ENCODE measurements around the gene SRD5A1.
A peak's percentile ranks its signal among the peaks of the same experiment; 100 is the strongest.

Gene SRD5A1

DNA sequence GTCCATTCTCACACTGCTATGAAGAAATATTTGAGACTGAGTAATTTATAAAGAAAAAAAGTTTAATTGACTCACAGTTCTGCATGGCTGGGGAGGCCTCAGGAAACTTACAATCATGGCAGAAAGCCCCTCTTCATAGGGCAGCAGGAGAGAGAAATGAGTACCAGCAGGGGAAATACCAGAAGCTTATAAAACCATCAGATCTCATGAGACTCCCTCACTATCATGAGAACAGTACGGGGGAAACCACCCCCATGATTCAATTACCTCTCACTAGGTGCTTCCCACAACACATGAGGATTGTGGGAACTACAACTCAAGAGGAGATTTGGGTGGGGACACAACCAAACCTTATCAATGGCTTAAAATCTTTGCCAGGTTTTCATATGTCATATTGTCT is 59.7 kb downstream of the SRD5A1 start:
- no peak for DNase-seq

DNA sequence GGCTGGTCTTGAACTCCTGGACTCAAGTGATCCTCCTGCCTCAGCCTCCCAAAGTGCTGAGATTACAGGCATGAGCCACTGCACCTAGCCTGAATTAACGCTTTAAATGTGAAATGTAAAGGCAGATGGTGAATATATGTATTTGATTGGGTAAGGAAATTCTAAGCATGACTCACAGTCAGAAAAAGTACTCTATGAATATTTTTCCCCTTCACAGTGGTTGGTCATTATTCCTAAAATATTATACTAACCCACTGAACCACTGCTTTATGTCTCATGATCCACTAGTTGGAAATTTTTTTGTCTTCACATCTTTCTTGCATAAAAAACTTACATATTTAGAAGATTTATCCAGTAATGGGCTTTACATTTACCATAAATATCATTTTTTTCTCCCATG is 65.5 kb downstream of the SRD5A1 start:
- DNase-seq = no peak

DNA sequence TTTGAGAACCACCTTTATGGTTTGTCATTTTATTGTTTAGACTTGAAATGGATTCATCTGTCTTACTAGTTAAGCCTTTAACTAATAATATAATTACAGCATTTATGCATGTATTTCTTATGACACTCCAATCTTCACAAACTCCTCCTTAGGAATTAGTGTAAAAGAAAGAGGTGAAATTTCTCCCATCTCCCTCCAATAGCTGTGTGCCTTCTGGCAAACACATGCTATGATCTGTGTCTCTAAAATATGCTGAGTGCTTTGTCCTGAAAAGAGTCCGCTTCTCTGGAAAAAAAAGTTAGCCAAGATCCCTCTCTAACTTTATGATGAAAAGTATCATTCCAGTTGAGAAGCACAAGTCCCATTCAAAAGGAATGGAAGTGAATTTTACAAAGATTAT is 66.1 kb downstream of the SRD5A1 start:
- no peak for DNase-seq

DNA sequence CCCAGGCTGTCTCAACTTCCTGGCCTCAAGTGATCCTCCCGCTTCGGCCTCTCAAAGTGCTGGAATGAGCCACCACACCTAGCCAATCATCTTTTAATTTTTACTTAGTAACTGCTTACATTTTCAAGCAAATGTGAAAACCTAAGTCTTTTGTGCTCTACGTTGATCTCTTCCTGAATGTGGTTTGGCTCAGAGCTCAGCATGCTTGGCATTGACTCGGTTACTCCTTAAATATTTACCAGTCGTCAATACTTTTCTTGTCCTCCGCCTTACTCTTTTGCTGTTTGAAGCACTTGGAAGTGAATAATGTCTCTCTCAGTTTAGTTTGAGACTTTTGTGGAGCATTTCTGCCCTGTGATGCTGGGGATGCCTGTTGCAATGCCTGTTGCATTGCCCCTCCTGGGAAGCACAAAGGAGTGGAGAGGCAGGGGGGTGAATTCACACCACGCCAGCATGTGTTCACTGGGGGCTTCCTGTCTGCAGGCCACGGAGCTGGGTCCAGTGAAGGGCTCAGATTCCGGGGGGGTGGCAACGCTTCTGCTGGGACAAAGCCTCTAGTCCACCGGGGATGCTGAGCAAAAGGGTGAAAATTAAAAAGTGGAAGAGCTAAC is 66.9 kb downstream of the SRD5A1 start:
- no peak for DNase-seq

DNA sequence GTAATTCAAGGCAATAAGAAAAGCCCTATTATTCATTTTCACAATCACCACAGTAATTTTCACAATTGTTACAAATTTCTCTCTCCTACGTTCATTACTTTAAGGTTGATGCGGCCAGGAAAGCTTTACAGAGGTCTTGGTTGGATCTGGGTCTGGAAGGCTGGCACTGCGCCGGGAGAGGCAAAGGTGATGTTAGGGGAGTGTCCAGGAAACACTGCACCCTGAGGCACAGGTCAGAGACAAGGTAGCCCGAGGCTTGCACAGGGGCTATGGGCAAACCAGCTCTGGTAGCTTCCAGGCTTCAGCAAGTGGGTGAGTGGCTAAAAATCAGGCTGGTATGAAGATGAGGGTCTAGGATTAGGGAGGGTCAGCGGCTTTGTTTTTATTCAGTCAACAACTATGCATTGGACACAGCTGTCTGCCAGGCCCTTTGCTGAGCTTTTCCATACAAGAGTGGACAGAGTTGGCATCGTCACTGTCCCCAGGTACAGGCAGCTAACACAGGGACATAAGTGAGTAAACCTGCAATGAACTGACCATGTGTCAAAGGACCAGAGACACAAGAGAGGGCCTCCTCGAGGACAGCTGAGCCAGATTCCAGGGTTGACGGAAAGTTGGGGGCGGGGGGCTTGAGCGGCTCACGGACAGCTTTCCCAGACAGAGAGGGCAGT is 67.6 kb downstream of the SRD5A1 start:
- no peak for DNase-seq

DNA sequence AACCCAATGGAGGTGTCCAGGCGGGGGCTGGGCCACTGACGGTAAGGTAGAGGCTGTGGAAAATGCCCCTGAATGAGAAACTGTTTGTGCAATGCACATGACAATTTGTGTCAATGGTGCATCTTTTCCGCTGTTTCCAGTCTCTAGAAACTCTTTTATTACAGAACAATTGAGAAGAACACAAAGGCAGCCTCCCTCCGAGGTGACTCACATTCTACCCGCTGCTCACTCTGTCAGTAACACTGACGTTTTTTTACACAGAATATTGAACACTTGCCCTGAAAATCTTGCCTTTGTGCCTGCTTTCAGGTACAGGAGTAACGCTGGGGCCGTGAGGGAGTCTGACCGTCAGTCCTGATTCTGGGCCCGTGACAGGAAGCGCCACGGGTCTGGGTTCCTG is 68.3 kb downstream of the SRD5A1 start:
- no peak for DNase-seq

DNA sequence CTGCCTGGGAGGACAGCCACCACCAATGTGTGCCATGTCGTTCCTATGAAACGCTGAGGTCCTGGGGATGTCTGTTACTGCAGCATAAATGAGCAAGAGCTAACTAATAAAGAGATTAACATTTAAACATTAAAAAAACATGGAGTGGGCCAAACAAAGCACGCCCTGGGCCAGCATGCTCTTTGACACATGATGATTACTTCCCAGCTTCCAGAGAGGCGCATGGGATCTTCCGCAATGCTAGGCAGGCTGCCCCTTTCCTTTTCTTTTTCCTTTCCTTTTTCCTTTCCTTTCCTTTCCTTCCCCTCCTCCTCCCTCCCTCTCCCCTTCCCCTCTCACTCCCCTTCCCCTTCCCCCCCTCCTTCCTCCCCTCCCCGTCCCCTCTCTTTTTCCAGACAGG is 69.4 kb downstream of the SRD5A1 start:
- DNase-seq = no peak

DNA sequence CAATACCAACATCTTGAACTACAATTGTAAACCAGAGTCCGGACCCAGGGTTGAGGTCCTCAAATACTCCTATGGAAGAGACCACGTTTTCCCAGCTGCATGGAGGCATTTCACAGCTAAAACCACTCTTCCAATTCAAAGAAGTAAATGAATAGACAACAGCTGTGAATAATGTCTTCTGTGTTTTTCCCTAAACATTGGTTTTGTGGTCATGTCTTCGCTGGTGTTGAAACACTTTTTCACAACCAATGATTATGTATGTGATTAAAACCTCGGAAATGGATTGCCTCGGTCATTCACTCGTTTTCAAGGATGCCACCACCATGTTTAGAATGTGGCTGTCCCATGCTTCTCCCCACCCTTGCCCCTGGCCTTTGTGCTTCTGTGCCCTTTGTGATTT is 70.6 kb downstream of the SRD5A1 start:
- no peak for DNase-seq

DNA sequence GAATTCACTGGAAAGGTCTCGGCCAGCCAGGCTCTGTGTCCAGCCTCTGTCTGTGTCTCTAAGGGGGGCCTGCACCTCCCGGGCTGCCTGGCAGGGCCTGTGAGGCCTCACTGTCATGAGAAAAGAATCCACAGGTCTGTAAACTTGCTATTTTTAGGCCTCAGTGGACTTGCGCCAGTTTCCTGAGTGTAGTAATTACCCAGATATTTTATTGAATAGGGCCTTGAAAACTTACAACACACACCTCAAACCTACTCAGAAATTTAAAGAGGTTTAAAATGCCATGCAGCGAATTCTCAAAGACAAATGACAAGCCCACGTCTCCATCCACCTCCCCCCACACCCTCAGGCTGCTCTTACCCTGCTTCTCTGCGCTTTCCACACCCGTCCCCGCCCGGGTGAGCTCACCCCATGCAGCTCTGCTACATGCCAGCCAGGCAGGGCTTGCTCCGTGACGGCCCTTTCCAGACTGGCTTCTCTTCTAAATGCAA is 71.2 kb downstream of the SRD5A1 start:
- DNase-seq = no peak

DNA sequence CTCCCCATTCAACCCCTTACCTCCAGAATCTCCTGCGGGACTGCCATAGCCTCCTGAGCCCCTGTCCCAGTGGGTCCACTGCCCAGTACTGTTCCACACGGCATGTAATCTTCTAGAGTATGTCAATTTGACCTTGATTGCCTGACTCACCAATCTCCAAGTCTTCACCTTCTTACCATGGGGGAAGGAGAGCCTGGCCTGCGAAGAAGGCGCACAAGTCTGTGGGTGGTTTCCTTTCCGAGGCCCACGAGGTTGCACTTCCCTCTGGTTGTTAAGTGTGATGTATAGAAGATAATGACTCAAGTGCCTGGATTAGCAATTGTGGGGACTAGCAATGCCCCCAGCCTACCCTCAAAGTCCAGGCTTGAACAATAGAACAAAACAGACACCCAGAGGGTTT is 71.8 kb downstream of the SRD5A1 start:
- no peak for DNase-seq

DNA sequence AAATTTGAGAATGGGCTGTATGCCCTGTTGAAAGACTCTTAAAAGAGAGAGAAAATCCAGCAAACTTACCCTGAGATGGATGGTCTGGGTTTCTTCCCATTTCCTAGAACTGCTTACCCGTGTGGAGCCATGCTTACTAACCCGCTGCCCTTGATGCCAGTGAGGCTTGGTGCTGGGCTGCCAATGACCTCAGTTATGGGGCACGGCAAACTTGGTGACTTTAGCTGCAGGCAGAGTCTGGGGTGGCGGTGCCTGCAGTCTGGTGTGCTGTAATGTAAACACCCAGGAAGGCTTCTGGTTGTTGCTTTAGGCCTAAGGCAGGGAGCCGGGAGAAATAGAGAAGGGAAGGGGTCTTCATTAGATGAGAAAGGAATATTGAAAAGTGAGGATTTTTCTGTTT is 72.7 kb downstream of the SRD5A1 start:
- no peak for DNase-seq

DNA sequence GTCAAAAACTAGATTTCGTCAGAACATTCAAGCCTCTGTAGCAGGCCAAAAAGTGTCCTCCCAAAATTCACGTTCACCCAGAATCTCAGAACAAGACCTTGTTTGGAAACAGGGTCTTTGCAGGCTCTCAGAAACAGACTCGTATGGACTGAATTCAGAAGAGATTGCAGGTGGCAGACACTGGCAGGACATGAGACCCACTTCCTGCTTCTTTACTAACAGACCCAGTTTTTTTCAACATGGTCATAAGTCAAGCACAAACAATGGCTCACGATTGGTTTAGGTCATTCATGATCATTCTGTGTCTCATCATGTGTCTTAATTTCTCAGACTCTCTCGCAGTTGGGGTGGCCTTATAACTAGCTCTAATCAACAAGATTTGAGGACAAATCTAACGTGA is 74.6 kb downstream of the SRD5A1 start:
- DNase-seq = no peak

DNA sequence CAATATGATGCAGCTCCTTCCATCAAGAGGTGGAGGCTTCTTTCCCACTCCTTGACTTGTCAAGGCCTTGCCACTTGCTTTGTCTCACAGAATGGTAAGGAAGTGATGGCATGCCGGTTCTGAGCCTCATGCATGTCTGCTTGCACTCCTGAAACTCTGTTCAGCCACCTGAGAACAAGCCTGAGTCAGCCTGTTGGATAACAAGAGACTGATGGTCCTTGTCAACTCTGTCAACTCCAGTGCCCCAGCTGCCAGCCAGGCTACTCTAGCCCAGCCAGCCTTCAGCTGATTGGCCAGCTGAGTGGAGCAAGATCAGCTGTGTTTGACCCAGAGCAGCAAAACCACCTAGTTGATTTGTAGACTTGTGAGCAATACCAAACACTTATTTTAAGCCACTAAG is 75.6 kb downstream of the SRD5A1 start:
- no peak for DNase-seq

DNA sequence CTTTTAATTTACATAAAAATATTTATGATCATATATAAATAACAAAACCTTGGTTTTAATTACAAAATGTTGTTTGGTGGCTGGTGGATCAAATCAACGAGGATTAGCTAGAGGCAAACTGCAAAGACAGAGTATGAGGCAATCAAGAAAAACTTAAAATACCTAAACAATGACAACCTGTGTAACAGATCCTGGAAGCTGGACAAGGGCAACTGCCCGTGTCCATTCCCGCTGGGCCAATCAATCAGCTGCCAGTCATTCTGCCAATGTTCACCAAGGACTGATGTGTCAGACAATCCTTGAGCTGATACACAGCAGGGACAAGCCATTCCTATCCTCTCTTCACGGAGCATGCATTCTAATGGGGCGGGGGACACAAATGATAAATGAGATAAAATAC is 76.8 kb downstream of the SRD5A1 start:
- no peak for DNase-seq

DNA sequence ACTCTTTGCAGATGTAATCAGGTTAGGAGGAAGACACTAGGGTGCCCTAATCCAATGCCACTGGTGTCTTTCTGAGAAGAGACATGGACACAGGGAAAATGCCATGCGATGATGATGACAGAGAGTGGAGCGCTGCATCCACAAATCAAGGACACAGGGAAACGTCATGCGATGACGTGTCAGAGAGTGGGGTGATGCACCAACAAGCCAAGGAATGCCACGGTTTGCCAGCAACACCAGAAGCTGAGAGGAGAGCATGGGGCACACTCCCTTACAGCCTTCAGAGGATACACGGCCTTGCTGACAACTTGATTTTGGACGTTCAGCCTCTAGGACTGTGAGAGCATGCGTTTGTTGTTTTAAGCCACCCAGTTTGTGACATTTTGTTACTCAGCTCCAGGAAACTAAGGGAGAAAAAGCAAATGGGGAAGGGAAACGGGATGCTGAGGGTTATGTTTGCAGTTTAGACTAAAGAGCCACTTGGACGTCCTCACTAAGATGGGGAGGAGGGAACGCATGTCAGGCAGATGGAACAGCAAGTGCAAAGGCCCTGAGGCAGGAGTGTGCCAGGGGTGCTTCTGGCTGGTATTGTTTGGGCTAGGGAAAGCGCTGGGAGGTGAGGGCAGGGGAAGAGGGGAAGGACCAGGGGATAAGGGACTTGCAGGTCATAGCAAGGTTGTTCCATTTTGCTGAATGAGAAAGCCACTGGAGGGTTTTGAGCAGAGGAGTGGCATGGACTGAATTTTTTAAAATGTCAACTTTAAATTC is 77.5 kb downstream of the SRD5A1 start:
- no peak for DNase-seq

DNA sequence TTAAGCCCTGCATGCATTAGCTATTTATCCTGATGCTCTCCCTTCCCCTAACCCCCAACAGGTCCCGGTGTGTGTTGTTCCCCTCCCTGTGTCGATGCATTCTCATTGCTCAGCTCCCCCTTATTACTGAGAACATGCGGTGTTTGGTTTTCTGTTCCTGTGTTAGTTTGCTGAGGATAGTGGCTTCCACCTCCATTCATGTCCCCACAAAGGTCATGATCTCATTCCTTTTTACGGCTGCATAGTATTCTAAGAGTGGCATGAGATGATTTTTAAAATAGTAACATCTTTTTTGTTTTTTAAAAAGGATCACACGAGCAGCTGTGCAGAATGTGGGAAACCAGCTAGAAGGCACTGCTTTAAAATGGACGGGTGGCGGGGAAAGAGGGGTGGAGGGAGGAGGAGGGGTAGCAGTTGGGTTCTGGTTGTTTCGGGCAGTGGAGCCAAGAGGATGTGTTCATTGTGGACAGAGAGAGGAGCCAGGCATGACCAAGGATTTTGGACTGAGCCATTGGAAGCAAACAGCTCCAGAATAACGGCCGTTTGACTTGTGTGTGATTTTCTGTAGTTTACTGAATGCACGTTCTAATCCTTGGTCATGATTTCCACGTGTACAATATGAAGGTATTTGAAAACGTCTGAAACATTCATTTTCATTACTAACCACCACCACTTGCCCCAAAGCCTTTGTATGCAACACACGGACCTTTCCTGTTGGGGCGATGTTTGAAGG is 78.3 kb downstream of the SRD5A1 start:
- no peak for DNase-seq

DNA sequence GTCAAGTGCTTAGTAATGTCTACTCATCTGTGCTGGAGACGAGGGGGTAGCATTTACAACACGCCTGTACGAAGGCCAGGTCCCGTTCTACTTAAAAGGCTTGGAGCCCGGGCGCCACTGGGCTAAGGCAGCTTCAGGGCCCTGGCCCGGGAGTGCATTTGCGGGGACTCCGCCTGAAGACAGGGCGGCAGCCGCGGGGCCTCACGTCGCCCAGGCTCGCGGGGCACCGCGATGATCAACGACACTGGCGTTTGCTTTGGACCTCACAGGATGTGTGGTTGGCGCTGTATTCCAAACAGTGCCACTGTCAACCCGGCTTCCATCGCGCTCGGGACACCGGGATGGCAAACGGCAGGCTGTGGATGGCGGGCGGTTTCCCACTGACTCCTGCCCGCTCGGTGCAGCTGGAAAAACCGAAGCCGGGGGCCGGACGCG is 78.9 kb downstream of the SRD5A1 start:
- peak; percentile 84 for DNase-seq

DNA sequence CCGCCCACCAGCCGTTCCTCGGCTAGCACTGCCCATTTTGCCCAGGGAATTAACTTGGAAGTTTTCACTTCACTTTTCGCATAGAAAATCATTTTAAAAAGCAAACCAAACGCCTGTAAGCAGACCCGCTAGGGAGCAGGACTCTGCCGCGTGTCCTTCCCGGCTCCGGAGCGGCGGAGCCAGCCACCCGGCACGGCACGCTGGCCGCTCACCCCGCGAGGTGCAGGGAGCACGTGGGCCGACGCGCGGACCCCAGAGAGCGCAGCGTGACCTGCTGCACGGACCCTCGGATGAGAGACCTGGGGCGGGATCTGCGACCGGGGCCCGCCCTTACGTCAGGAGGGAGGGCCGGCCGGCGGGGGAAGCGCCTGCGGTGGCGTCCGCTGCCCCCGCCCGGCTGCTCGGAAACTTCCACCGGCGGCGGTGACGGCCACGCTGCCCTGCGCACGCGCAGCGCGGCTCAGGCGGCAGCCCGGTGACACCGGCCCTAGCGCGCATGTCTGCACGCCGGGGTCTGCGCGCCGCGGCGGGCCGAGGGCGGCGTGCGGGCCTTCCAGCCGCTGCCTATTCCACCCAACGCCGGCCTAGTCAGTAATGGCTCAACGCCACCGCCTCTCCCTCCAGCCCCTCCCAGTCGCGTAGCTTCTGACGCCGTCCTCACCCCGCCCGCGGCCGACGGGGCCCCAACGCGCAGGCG is 79.5 kb downstream of the SRD5A1 start:
- DNase-seq = peak; percentile 99

DNA sequence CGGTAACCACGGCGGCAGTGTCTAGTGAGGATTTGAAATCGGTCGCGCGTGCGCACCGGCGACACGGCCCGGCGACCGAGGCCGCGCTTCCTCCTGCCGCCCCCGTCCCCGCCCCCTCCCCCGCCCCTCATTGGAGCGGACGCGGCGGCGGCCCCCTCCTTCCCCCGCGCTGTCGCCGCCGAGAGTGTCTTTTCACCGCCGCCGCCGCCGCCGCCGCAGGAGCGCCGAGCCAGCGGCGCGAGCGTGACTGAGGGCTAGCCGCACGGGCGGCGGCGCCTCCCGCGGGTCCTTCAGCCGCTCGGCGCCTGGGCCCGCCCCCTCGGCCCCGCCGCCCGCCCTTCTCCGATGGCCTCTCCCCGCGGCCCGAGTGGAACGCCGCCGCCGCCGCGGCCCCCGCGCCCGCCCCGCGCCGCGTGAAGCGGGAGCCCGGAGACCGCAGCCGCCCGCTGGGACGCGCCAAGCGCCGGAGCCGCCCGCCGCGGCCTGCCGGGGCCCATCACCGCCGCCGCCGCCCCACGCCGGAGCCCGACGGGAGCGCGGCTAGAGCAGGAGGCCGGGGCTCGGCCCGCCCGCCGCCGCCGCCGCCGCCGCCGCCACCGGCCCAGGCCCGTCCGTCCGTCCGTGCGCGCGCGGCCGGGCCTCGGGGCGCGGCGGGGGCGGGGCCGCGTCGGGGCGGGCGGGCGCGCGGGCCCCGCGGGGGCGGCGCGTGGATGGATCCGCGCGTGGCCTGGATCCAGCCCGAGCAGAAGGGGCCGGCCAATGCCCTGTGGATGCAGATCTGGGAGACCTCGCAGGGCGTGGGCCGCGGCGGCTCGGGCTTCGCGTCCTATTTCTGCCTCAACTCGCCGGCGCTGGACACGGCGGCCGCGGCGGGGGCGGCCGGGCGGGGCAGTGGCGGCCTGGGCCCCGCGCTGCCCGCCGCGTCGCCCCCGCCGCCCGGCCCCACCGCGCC is 80.3 kb downstream of the SRD5A1 start, which contains the start of gene TENT4A:
TENT4A (plus strand) TSS at position 159 of the 952 bp plus-strand sequence; CDS start at position 711, 552 bp downstream.
- DNase-seq = peak; percentile 78

DNA sequence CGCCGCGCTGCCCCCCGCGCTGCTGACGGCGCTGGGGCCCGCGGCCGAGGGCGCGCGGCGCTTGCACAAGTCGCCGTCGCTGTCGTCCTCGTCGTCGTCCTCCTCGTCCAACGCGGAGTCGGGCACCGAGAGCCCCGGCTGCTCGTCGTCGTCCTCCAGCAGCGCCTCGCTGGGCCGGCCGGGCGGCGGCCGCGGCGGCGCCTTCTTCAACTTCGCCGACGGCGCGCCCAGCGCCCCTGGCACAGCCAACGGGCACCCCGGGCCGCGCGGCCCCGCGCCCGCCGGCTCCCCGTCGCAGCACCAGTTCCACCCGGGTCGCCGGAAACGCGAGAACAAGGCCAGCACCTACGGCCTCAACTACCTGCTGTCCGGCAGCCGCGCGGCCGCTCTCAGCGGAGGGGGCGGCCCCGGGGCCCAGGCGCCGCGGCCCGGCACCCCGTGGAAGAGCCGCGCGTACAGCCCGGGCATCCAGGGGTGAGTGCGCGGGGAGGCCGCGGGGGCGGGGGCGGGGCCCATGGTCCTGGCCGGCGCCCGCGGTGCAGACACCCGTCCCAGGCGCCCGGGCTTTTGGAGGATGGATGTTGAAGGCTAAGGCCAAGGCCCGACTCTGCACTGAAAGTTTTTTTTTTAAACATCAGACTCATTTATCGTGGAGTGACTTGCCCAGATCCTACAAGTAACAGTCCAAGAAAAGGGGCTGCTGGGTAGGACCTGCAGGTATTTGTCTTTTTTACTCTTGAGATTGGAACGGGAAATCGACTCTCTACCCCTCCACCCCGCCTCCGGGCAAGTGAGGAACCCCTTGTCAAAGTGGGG is 81.2 kb downstream of the SRD5A1 start:
- peak; percentile 77 for DNase-seq

All from activated effector memory CD4-positive, alpha-beta T cell treated with anti-CD3 and anti-CD28 coated beads, Interleukin-2, amount 50 U/mL, for 16 hours (primary cell).